DMS53 treated with DMSO at 0.1 percent for 48 hours (cell line): ENCODE measurements around the gene SORCS2.

ENCODE experiments used
- DNase-seq: peaks from one replicate; lab custom pipeline; 2025; ENCODE audit not compliant: unreplicated experiment; lab: John Stamatoyannopoulos, UW

Gene SORCS2

GRCh38 chr4:7334521-7335275, 142.4 kb downstream of the SORCS2 start:
- DNase-seq: no peak

GRCh38 chr4:7335344-7336066, 143.2 kb downstream of the SORCS2 start:
- DNase-seq: peak; percentile 39

GRCh38 chr4:7336067-7336569, 143.8 kb downstream of the SORCS2 start:
- DNase-seq: no peak

- no peak for DNase-seq
These were observed 144.4 kb downstream of the SORCS2 start for GRCh38 chr4:7336732-7337131.

- no peak for DNase-seq
These were observed 145.1 kb downstream of the SORCS2 start for GRCh38 chr4:7337196-7338058.

- DNase-seq: no peak
These were observed 145.7 kb downstream of the SORCS2 start for GRCh38 chr4:7338059-7338452.

GRCh38 chr4:7338876-7339623, 146.7 kb downstream of the SORCS2 start:
- no peak for DNase-seq

- DNase-seq: no peak
These were observed 147.6 kb downstream of the SORCS2 start for GRCh38 chr4:7339751-7340552.

GRCh38 chr4:7340553-7341433, 148.5 kb downstream of the SORCS2 start:
- no peak for DNase-seq

- no peak for DNase-seq
These were observed 149.3 kb downstream of the SORCS2 start for GRCh38 chr4:7341491-7342222.

GRCh38 chr4:7342223-7343080, 150.1 kb downstream of the SORCS2 start:
- no peak for DNase-seq

GRCh38 chr4:7343081-7343655, 150.8 kb downstream of the SORCS2 start:
- no peak for DNase-seq

GRCh38 chr4:7343950-7344349, 151.6 kb downstream of the SORCS2 start:
- no peak for DNase-seq

- DNase-seq: no peak
These were observed 152.4 kb downstream of the SORCS2 start for GRCh38 chr4:7344636-7345155.

GRCh38 chr4:7347981-7348380, 155.6 kb downstream of the SORCS2 start:
- no peak for DNase-seq
